ENCODE data around the gene FCHO2. TPM values are rescaled to one million over a fixed set of nuclear protein-coding genes. Genes with fewer than 3 reads are reported as not detected.

Gene FCHO2
- total RNA-seq, 1 experiment from 2014 or later, result 5.1 TPM

DNA sequence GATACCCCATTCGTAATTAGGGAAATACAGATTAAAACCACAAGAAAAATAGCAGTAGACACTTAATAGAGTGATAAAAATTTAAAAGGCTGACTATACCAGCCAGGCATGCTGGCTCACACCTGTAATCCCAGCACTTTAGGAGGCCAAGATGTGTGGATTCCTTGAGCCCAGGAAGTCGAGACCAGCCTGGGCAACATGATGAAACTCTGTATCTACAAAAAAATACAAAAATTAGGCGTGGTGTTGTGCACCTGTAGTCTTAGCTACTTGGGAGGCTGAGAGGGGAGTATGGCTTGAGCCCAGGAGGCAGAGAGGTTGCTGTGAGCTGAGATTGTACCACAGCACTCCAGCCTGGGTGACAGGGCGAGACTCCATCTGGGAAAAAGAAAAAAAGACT, 72.0 kb downstream of the FCHO2 start:
- H3K9ac ChIP-seq (ENCODE audit: low read length), result no peak overlapping the region
- H3K4me1 ChIP-seq (ENCODE audit: low read length), result no peaks in the 10 kb centered on the region
- no peak overlapping the region for H2AFZ ChIP-seq (ENCODE audit: low read length)
- no peaks in the 10 kb centered on the region for H3K9me2 ChIP-seq (replicated peaks; ENCODE audit: insufficient read depth, low read length)
- H3K4me3 ChIP-seq (ENCODE audit: low read length), result no peak overlapping the region
- H3K9me3 ChIP-seq (ENCODE audit: low read length), result no peaks in the 10 kb centered on the region
- H3K27ac ChIP-seq (ENCODE audit: low read length), result no peak overlapping the region
- H3K36me3 ChIP-seq (ENCODE audit: insufficient read depth, low read length), result no peaks in the 10 kb centered on the region
- H4K20me1 ChIP-seq (ENCODE audit: insufficient read depth, low read depth, low read length), result no peaks in the 10 kb centered on the region
- H3K4me2 ChIP-seq (ENCODE audit: low read depth, low read length, poor library complexity, severe bottlenecking), result no peak overlapping the region
- no peaks in the 10 kb centered on the region for H3K27me3 ChIP-seq (ENCODE audit: low read length)
- H3K79me2 ChIP-seq (ENCODE audit: low read length), result no peaks in the 10 kb centered on the region
- DNase-seq, result no peak

DNA sequence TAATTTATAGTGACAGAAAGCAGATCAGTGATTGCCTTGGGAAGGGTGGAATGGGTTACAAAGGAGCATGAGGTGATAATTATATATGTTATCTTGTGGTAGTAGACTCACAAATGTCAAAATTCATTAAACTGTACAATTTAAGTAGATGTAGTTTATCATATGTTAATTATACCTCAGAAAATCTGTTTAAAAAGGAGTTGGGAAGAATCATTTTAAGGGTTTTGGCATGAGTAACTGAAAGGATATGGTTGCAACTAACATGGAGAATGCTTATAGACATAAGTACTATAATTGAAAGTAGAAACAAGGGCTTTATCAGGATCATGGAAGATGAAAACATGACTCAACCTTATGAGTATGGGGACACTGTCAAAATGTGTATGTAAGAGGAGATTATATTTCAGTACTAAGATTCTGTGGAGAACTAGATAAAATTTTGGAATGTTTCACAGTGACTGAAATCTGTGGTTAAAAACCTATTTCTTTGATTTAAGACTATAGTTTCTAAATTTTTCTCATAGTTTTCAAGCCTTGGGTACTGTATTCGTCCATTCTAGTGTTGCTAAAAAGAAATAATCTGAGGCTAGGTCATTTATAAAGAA, 73.3 kb downstream of the FCHO2 start:
- H3K9me3 ChIP-seq (ENCODE audit: low read length), result no peaks in the 10 kb centered on the region
- H3K79me2 ChIP-seq (ENCODE audit: low read length), result no peaks in the 10 kb centered on the region
- H4K20me1 ChIP-seq (ENCODE audit: insufficient read depth, low read depth, low read length), result no peaks in the 10 kb centered on the region
- H3K4me3 ChIP-seq (ENCODE audit: low read length), result no peak overlapping the region
- no peaks in the 10 kb centered on the region for H3K9me2 ChIP-seq (replicated peaks; ENCODE audit: insufficient read depth, low read length)
- no peak for DNase-seq
- H3K4me2 ChIP-seq (ENCODE audit: low read depth, low read length, poor library complexity, severe bottlenecking), result no peak overlapping the region
- no peaks in the 10 kb centered on the region for H3K27me3 ChIP-seq (ENCODE audit: low read length)
- no peaks in the 10 kb centered on the region for H3K4me1 ChIP-seq (ENCODE audit: low read length)
- no peaks in the 10 kb centered on the region for H3K36me3 ChIP-seq (ENCODE audit: insufficient read depth, low read length)
- H3K27ac ChIP-seq (ENCODE audit: low read length), result no peak overlapping the region
- H3K9ac ChIP-seq (ENCODE audit: low read length), result no peak overlapping the region
- no peak overlapping the region for H2AFZ ChIP-seq (ENCODE audit: low read length)

DNA sequence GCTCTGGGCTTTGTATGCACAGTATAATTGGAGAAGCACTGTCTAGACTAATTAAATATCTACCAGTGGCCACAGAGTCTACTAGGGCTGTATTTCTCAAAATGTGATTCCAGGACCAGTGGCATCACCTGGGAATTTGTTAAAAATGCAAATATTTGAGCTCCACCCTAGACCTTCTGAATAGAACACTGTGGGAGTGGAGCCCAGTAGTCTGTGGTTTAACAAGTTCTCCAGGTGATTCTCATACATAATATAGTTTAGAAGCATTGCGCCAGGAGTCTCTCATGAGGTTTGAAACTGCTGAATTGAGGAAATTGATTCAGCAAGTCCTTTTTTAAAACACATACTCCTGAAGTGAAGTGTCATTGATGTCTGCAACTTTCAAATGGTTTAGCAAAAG, 74.7 kb downstream of the FCHO2 start:
- Histone ChIP-seq H3K4me3 (ENCODE audit: low read length) (no peak overlapping the region), H3K9me2 (replicated peaks; ENCODE audit: insufficient read depth, low read length) (no peaks in the 10 kb centered on the region), H4K20me1 (ENCODE audit: insufficient read depth, low read depth, low read length) (no peaks in the 10 kb centered on the region), H3K9me3 (ENCODE audit: low read length) (no peaks in the 10 kb centered on the region), H3K4me2 (ENCODE audit: low read depth, low read length, poor library complexity, severe bottlenecking) (no peak overlapping the region), H3K79me2 (ENCODE audit: low read length) (no peaks in the 10 kb centered on the region), H3K27ac (ENCODE audit: low read length) (no peak overlapping the region), H3K9ac (ENCODE audit: low read length) (no peak overlapping the region), H3K27me3 (ENCODE audit: low read length) (no peaks in the 10 kb centered on the region), H3K4me1 (ENCODE audit: low read length) (no peaks in the 10 kb centered on the region), H2AFZ (ENCODE audit: low read length) (no peak overlapping the region), H3K36me3 (ENCODE audit: insufficient read depth, low read length) (no peaks in the 10 kb centered on the region)
- no peak for DNase-seq

DNA sequence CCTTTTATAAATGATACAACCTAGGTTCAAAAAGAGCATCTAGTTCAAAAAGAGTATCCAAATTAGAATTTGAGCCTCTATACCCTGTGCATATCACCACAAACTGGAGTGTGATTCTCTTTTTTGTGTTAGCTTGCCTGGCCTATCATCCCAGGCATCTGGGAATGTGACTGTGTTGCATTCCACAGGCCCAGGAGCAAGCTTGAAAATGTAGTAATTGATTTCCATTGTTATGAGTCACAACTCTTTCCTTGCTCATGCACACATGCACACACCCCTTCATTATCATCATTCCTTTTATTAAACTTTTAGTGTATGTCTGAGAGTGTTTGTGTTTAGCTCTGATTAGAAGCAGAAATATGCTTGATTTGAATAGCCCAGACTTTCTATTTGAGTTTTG, 75.2 kb downstream of the FCHO2 start:
- H3K4me3 ChIP-seq (ENCODE audit: low read length), result no peak overlapping the region
- H3K4me2 ChIP-seq (ENCODE audit: low read depth, low read length, poor library complexity, severe bottlenecking), result no peak overlapping the region
- no peaks in the 10 kb centered on the region for H3K4me1 ChIP-seq (ENCODE audit: low read length)
- H3K79me2 ChIP-seq (ENCODE audit: low read length), result no peaks in the 10 kb centered on the region
- H3K9ac ChIP-seq (ENCODE audit: low read length), result no peak overlapping the region
- H2AFZ ChIP-seq (ENCODE audit: low read length), result no peak overlapping the region
- H4K20me1 ChIP-seq (ENCODE audit: insufficient read depth, low read depth, low read length), result no peaks in the 10 kb centered on the region
- H3K9me2 ChIP-seq (replicated peaks; ENCODE audit: insufficient read depth, low read length), result no peaks in the 10 kb centered on the region
- H3K27ac ChIP-seq (ENCODE audit: low read length), result no peak overlapping the region
- DNase-seq, result no peak
- no peaks in the 10 kb centered on the region for H3K9me3 ChIP-seq (ENCODE audit: low read length)
- H3K36me3 ChIP-seq (ENCODE audit: insufficient read depth, low read length), result no peaks in the 10 kb centered on the region
- no peaks in the 10 kb centered on the region for H3K27me3 ChIP-seq (ENCODE audit: low read length)

DNA sequence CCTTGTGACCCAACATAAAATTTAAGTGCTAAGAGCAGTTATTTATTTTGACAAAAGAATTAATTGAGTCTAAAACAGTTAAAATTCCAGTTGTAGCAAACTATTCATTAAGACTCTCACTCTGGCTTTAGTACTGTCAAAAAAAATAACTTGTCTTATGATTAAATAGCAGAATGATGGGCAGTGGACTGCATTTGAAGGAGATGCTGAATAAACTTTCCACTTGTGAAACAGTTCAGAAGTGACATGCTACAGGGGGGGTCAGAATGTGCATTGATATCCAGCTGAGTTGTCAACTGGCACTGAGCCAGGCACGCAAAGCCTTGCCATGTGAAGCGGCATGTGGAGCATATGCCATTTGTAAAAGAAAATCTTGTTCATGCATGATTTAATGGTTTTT, 76.0 kb downstream of the FCHO2 start:
- H4K20me1 ChIP-seq (ENCODE audit: insufficient read depth, low read depth, low read length), result no peaks in the 10 kb centered on the region

DNA sequence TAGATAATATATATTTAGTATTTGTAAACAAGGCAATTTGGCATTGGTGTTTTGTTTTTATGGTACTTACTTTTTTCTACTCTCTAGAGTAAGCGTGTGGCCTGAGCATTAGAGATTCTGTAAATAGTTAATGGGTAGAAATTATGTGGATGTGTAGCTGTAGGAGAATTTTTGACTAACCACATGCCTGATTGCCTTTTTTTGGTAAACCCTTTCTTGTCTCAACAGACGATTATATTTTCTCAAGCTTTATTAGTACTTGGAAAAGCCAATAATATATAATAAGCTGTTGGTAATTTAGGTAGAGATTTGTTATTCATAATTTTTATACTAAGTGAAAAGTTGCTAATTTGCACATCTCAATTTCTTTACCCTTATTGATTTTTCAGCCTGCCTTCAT, 76.8 kb downstream of the FCHO2 start:
- Histone ChIP-seq H3K9ac (ENCODE audit: low read length) (no peak overlapping the region), H3K9me3 (ENCODE audit: low read length) (no peaks in the 10 kb centered on the region), H3K27ac (ENCODE audit: low read length) (no peak overlapping the region), H3K4me2 (ENCODE audit: low read depth, low read length, poor library complexity, severe bottlenecking) (no peak overlapping the region), H3K27me3 (ENCODE audit: low read length) (no peaks in the 10 kb centered on the region), H3K4me3 (ENCODE audit: low read length) (no peak overlapping the region), H3K79me2 (ENCODE audit: low read length) (no peaks in the 10 kb centered on the region), H3K9me2 (replicated peaks; ENCODE audit: insufficient read depth, low read length) (no peaks in the 10 kb centered on the region), H2AFZ (ENCODE audit: low read length) (no peak overlapping the region), H3K4me1 (ENCODE audit: low read length) (no peaks in the 10 kb centered on the region), H3K36me3 (ENCODE audit: insufficient read depth, low read length) (no peaks in the 10 kb centered on the region), H4K20me1 (ENCODE audit: insufficient read depth, low read depth, low read length) (no peaks in the 10 kb centered on the region)
- DNase-seq, result no peak

More for the DNA sequence above, 76.0 kb downstream of the FCHO2 start:
- Histone ChIP-seq H2AFZ (ENCODE audit: low read length) (no peak overlapping the region), H3K4me2 (ENCODE audit: low read depth, low read length, poor library complexity, severe bottlenecking) (no peak overlapping the region), H3K27me3 (ENCODE audit: low read length) (no peaks in the 10 kb centered on the region), H3K9ac (ENCODE audit: low read length) (no peak overlapping the region), H3K27ac (ENCODE audit: low read length) (no peak overlapping the region), H3K4me3 (ENCODE audit: low read length) (no peak overlapping the region), H3K36me3 (ENCODE audit: insufficient read depth, low read length) (no peaks in the 10 kb centered on the region), H3K9me3 (ENCODE audit: low read length) (no peaks in the 10 kb centered on the region), H3K9me2 (replicated peaks; ENCODE audit: insufficient read depth, low read length) (no peaks in the 10 kb centered on the region), H3K79me2 (ENCODE audit: low read length) (no peaks in the 10 kb centered on the region), H3K4me1 (ENCODE audit: low read length) (no peaks in the 10 kb centered on the region)
- no peak for DNase-seq

DNA sequence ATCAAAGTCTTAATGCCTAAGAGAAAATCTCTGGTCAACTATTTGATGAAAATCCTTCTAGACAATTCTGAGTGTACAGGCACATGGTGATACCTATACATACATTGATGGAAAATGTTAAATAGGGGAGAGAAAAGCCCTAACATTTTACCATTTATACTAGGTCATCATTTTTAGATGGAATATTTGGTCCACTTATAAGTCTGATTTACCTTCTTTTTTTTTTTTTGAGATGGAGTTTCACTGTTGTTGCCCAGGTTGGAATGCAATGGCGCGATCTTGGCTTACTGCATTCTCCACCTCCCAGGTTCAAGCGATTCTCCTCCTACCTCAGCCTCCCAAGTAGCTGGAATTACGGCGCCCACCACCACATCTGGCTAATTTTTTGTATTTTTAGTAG, 81.7 kb downstream of the FCHO2 start:
- H3K27ac ChIP-seq (ENCODE audit: low read length), result no peak overlapping the region
- no peak overlapping the region for H3K4me3 ChIP-seq (ENCODE audit: low read length)
- H3K4me2 ChIP-seq (ENCODE audit: low read depth, low read length, poor library complexity, severe bottlenecking), result no peak overlapping the region
- H3K79me2 ChIP-seq (ENCODE audit: low read length), result no peaks in the 10 kb centered on the region
- H3K36me3 ChIP-seq (ENCODE audit: insufficient read depth, low read length), result no peaks in the 10 kb centered on the region
- H3K4me1 ChIP-seq (ENCODE audit: low read length), result no peaks in the 10 kb centered on the region
- no peaks in the 10 kb centered on the region for H3K9me3 ChIP-seq (ENCODE audit: low read length)
- H3K9me2 ChIP-seq (replicated peaks; ENCODE audit: insufficient read depth, low read length), result no peaks in the 10 kb centered on the region
- H3K27me3 ChIP-seq (ENCODE audit: low read length), result no peaks in the 10 kb centered on the region
- H4K20me1 ChIP-seq (ENCODE audit: insufficient read depth, low read depth, low read length), result no peaks in the 10 kb centered on the region
- DNase-seq, result no peak
- H2AFZ ChIP-seq (ENCODE audit: low read length), result no peak overlapping the region
- no peak overlapping the region for H3K9ac ChIP-seq (ENCODE audit: low read length)

DNA sequence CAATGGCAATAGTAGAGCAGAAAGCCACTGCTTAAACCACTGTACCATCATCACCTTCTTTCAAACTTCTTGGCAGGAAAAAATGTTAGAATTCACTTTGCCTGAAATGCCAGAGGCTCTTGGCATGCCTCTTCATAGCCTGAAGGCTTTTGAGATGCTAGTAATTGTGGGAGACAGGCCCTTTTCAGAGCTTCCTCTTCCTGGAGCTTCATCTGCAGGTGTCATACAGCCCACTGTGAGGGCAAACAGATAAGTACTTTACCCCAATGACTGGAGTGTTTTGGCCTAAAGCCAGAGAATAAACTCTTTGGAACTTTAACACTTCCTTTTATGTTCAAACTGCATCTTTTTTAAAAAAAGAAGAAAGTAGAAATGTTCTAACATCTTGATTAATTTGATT, 83.2 kb downstream of the FCHO2 start:
- no peak overlapping the region for H3K27ac ChIP-seq (ENCODE audit: low read length)
- no peaks in the 10 kb centered on the region for H3K4me1 ChIP-seq (ENCODE audit: low read length)
- no peaks in the 10 kb centered on the region for H3K36me3 ChIP-seq (ENCODE audit: insufficient read depth, low read length)
- H2AFZ ChIP-seq (ENCODE audit: low read length), result no peak overlapping the region
- no peaks in the 10 kb centered on the region for H3K79me2 ChIP-seq (ENCODE audit: low read length)
- H3K4me2 ChIP-seq (ENCODE audit: low read depth, low read length, poor library complexity, severe bottlenecking), result no peak overlapping the region
- no peaks in the 10 kb centered on the region for H4K20me1 ChIP-seq (ENCODE audit: insufficient read depth, low read depth, low read length)
- no peak for DNase-seq
- no peak overlapping the region for H3K4me3 ChIP-seq (ENCODE audit: low read length)
- no peaks in the 10 kb centered on the region for H3K27me3 ChIP-seq (ENCODE audit: low read length)
- no peaks in the 10 kb centered on the region for H3K9me3 ChIP-seq (ENCODE audit: low read length)
- H3K9ac ChIP-seq (ENCODE audit: low read length), result no peak overlapping the region
- no peaks in the 10 kb centered on the region for H3K9me2 ChIP-seq (replicated peaks; ENCODE audit: insufficient read depth, low read length)

DNA sequence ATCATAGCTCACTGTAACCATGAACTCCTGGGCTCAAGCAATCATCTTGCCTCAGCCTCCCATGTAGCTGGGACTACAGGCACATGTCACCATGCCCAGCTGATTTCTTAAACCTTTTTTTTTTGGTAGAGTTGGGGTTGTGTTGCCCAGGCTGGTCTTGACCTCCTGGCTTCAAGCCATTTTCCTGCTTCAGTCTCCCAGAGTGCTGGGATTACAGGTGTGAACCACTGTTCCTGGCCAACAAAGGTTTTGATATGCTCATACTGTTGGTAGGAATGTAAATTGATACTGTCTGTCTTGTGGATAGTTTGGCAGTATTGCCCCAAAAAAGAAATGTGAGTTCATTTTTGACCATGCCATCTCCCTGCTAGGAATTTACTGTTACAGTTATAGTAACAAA, 87.2 kb downstream of the FCHO2 start:
- Histone ChIP-seq H3K4me2 (ENCODE audit: low read depth, low read length, poor library complexity, severe bottlenecking) (no peak overlapping the region), H2AFZ (ENCODE audit: low read length) (no peak overlapping the region), H3K9me2 (replicated peaks; ENCODE audit: insufficient read depth, low read length) (no peaks in the 10 kb centered on the region), H3K4me1 (ENCODE audit: low read length) (no peaks in the 10 kb centered on the region), H3K36me3 (ENCODE audit: insufficient read depth, low read length) (no peaks in the 10 kb centered on the region), H3K27me3 (ENCODE audit: low read length) (no peaks in the 10 kb centered on the region), H3K9ac (ENCODE audit: low read length) (no peak overlapping the region), H3K4me3 (ENCODE audit: low read length) (no peak overlapping the region), H4K20me1 (ENCODE audit: insufficient read depth, low read depth, low read length) (no peaks in the 10 kb centered on the region), H3K27ac (ENCODE audit: low read length) (no peak overlapping the region), H3K79me2 (ENCODE audit: low read length) (no peaks in the 10 kb centered on the region), H3K9me3 (ENCODE audit: low read length) (no peaks in the 10 kb centered on the region)
- no peak for DNase-seq
